COLO829 (cell line): Measurements from ENCODE around the gene MTHFSD.

Experiments used
- DNase-seq: peaks from one replicate; pipeline ENCODE4 v3.0.0; 2012; ENCODE audit warnings: low spot score

Gene MTHFSD

DNA sequence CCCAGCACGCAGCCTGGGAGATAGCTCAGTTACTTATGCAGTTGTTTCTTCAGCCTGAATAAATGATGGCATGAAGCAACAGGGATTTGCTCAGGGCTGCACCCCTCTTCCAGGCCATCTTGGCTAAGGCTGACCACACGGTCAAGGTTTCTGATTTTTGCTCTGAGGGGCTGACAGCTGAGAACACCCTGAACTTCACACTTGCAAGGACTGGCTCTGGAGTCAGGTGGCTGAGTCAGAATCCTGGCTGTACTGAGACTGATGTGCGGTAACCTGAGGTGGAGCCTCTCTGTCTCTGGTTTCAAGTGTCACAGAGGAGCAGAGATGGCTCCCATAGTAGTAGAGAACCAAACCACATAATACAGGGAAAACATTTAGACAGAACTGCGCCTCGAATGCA lies 4.8 kb downstream of the MTHFSD start:
- DNase-seq: no peak

DNA sequence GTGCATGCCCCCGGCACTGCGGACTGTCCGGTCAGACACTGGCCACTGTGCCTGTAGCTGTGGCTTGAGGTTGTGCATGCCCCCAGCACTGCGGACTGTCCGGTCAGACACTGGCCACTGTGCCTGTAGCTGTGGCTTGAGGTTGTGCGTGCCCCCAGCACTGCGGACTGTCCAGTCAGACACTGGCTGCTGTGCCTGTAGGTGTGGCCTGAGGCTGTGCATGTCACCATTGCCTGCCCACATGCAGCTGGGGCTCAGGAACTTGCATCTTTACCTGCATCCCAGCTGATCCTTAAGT lies 5.2 kb downstream of the MTHFSD start:
- DNase-seq: no peak

DNA sequence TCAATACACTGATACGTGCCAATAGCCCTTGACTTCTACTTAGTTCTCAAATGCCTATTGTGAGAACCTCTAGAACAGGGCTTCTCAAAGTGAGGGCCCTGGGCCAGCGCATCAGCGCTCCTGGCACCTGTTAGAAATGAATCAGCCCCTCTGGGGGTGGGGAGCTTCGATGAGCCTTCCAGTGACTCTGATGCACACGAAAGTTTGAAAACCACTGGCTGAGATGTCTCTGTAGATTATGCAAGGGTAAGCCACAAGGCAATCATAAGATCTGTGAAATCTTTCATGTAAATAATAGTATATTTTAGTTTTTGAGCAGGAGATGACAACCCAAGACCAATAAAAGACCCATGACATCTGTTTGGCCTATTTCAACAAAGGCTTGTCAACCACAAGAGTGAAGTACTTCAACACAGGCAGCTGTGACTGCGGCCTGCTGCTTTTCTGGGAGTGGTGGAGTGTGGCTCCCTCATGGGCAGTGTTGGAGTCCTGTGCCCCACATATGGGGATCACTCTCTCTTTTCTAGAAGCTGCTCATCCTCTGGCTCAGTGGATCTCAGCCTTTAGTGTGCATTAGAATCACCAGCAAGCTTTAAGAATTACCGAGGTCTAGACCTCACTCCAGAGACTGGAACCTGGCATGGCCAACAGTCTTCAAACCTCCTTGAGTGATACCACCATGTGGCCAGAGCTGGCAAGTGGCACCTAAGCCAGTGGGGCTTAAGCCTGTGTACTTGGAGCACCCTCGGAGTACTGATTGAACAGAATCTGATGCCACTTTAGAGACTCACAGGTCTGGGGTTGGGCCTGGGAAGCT lies 5.8 kb downstream of the MTHFSD start:
- DNase-seq: no peak

DNA sequence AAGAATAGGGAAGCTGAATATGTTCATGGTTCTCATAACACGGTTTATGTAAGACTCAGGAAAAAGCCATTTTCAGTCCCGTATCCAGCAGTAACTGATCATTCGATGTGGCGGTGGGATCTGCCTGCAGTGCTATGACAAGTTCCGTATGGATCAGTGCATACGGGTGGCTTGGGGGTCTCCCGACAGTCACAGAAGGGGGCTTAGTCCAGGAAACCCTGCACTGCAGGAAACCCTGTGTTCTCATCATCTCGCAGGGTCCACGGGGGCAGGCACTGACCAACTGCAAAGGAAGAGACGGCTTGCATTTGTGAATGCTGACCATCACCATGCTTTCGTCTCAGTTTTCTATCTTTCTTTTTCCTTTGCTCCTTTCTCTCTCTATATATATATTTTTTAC lies 7.7 kb downstream of the MTHFSD start:
- no peak for DNase-seq

DNA sequence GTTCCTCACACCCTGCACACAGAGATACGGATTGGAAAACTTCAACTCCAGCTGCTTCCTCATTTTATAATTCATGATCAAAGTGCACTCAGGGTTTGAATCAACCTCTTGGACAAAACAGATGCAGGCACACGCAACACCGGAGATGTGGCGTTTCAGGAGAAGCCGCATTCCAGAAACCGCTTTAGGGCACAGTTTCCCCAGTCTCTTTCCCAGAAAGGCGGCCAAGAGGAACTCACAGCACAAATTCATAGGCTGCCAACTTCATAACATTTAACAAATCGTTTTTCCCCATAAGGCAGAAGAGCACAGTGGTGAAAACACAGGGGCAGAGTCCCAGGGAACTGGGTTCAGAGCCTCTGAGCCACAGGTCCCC lies 8.4 kb downstream of the MTHFSD start:
- no peak for DNase-seq

DNA sequence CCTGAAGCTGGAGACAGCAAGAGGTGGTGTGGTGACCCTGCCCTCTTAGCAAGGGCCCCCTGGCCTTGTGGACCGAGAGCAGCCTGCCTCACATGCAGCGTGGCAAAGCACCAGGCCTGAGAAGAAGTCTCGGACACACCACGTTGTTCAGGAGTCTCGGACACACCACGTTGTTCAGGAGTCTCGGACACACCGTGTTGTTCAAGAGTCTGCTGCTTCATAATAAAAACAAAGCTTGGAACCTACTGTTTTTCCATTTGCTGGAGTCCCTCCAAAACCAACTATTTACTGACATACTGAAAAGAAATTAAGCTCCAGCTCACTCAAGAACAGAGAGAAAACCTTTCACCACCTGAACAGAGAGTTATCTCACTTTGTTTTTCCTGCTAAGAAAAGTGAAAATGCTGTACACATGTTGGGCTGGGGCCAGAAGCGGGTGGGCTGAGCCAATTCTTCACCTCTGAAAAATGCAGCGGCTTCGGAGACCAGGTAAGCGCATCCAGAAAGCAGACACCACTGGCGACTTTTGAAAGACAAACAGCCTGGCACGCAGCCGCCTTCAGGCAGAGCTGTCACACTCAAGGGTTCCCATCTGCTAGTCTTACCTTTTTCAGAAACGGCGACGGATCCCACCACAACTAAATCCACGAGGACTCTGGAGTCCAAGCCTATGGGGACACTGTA lies 8.9 kb downstream of the MTHFSD start:
- no peak for DNase-seq

DNA sequence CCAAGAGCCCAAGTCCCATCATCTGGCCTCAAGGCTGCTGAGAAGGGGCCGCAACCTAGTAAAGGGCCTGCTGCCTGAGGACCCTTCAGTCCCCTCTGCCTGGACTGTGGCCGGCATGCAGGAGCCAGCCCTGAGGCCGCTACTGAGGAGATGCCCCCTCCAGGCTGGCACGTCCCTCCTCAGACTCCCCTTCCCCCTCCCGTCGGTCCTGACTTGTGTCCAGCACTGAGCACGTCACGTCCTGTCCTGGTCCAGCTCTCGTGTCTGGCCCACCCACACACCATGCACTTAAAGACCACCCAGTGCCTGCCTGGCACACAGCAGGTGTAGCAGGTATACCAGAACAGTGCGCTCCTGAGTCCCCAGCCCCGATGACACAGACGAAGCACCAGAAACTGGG lies 9.6 kb downstream of the MTHFSD start:
- no peak for DNase-seq

DNA sequence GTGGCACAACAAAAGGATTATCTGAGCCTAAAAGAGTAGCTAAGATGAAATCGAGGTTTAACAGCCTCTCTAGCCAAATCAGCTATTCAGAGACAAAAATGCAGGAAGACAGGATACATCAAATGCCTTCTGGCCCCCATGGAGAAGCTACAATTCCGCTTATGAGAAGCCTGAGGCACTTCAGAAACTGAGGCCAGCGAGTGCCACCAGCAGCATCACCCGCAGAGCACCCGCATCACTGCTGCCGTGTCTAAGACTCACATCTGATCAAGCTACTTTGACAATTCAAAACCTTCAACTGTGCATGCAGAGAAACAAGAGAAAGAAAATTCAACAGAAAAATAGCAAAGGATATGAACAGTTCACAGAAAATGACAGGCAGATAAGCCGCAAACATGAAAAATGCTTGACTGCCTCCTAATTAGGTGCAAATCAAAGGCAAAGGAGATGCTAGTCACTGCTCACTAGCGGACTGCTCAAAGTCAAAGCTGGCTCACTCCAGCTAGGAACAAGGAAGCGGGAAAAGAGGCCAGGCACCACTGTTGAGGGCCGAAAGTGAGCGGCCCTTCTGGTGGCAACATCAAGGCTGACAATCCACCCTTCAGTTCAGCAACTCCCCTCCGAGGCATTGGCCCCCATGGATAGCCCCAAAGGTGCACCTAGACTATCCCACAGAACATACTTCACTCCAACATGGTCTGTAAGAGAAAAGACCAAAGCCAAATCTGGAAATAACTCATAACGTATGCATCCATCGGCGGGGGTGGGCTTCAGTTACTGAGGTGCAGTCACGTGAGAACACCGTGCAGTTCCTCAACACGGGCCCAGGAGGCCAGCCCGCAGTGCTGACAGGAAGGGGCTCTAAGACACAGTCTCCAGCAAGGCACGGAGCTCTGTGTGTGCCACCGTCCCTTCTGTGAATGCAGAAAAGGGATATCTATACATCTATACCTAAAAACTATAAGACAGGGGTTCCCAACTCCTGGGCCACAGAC lies 12.0 kb downstream of the MTHFSD start:
- no peak for DNase-seq

DNA sequence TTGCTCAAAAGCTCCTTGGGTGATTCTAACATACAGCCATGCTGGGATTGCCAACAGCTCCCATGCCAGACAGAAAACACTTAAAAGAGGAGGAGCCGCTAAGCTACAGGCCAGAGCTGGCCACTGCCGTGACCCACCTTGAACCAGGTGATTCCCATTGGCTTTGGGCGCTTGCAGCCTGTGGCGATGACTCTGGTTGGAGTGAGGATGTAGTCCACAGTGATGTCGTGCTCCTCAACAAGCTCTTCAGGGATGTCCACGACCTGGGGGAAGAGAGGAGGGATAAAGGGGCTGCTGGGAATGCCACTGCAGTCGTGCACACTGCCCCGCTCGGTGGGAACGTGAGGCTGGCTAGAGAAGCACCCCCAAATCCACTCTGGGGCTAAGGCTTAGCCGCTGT lies 13.5 kb downstream of the MTHFSD start:
- no peak for DNase-seq

DNA sequence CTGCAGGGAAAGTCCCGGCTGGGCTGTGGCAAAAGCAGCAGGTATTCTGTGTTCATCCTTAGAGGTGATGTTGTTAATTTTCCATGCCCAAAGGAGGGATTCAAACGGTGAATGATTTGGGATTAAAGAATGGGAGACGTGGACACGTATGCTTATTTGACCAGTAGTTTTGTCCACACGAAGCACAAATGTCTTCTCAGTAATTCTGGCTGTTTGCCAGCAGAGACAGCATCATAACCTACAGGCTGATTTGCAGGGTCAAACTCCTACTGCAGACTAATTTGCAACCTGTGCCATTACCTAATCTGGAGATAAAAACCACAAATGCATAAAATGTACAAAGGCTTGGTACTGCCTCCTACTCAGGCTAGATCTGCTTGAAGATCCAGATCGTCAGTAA lies 14.1 kb downstream of the MTHFSD start:
- DNase-seq: no peak

DNA sequence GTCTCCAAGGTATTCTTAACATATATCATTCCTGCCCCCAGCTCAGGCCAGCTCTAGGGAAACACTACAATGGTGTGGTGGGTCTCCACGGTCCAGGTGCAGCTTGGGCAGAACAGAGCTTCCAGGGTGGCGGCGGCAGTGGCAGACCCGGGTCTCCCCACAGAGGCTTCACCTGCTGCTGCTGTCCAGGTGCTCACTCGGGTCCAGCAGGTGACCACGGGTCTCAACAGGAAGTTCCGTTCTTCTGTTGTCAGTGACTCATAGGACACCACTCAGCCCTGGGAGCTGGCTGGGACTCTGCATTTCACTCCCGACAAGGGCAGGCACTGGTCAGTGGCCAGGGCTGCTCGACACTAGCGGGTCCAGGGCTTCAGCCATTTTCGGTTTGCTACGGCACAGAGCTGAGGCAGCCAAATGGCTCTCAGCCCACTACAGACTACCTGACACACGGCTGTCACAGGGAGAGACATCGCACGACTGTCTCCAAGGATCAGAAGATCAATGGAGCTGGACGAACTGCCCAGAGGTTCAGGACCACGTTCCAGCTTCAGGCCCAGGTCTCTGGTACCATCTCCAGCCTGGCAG lies 16.7 kb downstream of the MTHFSD start:
- DNase-seq: no peak

DNA sequence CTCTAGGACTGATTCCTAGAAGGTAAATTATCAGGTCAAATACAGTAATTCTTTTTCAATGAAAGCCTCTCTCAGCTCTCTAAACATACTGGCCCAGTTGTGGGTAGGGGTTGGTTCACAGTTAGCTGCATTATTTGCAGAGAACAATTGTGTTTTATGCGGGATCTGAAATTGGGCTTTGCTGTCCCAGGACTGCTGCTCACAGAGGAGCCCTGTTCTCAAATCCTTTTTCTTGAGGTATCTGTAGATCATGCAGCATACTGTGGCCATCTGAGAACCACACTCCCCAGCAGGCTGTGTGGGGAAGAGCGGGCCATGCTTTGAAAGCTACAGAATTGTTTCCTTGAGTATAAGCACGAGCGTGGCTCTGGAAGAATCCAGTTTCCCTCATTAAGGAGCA lies 17.5 kb downstream of the MTHFSD start:
- DNase-seq: no peak

DNA sequence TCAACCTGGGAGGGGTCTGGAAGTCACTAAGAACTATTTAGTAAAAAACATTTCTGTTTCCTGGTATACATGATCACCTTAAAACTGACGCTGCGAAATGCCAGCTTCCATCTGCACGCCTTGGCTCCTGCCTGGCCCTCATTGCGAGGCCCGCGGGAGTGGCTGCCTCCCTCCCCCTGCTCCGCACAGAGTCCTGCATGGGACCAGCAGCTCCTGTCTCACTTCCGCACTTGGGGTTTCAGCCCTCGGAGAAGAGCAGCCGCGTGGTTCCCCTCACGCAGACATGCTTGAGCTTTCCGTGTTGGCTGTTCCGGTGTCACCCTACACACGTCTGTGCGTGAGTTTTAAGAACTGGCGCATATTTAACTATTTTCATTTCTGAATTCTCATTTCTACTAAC lies 18.4 kb downstream of the MTHFSD start:
- DNase-seq: no peak

DNA sequence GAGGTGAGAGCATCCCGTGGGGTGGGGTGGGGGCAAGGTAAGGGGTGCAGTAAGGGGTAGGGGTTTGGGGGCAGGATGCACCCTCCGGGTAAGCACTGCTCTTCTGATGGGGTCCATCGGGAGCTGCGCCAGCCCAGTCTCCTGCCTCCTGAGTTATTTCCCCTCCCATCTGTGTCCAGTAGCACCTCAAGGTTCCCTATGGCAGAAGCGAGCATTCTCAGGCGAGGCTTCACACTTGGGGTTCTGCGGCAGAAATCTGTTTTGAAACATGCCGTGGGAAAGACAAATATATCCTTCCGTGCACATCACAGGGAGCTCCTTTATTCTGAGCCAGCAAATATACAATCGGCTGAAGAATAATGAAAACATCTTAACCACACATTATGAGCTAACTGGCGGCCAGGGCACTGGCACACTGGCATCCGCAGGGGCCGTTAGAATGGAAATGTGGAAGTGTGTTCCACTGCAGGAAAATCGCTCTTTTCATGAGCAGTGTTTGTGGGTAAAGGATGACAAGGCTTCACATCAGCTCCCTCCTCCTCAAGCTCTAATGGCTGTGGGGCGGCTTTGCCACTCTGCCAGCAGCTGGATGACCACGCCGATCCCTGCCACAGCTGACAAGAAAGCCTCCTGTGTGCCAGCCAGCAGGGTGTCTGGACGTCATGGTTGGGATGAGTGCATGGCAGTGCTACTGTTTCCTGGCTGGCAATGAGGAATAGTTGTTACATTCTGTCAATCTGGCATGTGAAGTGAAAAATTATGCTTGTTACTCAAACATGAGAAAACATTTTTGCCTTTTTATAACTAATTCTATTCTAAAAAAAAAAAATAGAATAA lies 20.0 kb downstream of the MTHFSD start:
- no peak for DNase-seq

DNA sequence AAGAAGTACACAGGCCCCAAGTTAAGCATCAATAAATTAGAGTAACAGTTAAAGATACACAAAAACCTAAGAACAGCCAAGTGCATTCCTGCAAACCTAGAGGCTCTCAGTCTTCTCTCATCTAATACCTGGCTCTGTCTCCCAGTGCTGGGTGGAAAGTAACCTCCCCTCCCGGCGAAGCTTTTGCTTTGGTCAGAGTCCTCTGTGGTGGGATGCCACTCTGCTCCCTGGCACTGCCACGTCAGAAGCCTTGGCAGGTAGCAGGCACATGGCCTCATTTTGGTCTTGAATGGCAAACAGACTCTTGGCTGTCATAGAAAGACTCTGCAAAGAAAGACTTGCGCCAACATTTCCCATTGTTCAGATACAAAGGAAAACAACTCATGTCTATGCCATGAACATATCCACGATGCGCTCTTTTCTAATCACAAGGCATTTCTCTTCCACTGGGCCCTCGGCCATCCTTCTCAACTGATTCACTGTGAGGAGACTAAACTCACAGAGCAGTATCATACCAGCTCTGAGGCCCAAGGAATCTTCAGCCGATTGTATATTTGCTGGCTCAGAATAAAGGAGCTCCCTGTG lies 21.2 kb downstream of the MTHFSD start:
- DNase-seq: no peak

DNA sequence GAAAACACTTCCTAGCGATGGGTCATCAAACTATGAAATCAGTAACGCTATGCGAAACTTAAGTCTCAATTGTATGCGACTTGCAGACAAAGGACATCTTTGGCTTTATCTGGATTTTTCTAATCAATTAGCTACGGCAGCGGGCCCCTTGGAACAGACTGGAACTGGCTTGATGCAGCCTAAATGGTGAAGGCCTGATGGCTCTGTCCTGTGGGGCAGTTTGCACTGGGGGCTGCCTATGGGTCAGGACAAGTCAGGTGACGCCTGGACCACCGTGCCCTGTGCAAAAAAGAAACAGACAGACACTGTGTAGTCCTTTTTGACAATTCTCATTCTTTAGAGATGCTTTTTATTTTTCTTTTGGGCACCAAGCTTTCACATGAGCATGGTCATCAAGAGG lies 22.0 kb downstream of the MTHFSD start:
- DNase-seq: no peak

DNA sequence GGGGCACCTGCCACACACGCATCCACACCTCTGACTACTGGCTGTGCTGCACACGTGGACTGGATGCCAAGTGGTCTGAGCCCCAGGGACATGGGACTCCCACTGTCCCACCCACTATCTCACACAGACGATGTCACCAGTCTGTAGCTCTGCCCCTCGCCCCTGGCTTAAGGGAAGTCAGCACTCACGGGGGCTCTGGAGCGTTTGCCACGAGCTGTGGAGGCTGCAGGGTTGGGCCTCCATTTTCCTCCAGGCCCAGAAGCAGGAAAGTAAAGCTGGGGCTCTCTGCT lies 22.6 kb downstream of the MTHFSD start:
- no peak for DNase-seq

DNA sequence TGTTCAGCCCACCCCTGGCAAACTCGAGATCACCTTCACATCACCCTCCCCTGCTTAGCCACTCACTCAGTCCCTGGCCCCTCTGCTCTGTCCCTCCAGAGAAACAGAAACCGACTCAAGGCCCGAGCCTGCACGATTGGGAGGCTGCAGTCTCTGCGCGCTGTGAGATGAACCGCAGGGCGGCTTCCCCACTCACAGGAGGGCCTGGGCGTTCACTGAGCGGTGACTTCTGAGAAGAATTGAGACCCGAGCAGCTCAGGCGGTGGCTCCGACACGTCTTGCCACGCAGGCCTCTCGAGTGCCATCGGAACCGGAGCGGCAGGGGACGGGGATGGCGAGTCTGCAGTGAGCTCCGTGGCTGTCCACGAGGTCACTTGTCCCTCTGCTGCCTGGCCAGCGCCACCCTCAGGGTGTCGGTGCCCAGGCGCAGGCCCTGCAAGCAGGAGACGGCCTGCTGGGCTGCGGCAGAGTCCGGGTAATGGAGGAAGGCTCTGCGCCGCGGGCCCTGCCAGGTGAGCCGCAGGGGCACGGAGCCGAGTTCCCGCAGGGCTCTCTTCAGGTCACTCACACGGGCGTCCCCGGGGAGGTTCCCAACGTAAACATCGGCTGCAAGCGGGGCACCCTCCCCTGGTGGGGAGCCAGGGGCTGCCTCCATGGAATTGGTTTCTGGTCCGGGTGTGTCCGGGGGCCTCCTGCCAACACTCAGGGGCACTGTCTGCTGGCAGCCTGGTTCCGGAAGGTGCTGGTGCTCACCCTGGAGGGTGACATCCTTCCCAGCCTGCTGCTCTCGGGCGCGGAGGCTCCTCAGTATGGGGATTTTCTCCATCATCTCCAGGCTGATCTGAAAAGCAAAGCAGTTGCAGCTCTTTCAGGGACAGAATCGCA lies 23.2 kb downstream of the MTHFSD start:
- DNase-seq: no peak

DNA sequence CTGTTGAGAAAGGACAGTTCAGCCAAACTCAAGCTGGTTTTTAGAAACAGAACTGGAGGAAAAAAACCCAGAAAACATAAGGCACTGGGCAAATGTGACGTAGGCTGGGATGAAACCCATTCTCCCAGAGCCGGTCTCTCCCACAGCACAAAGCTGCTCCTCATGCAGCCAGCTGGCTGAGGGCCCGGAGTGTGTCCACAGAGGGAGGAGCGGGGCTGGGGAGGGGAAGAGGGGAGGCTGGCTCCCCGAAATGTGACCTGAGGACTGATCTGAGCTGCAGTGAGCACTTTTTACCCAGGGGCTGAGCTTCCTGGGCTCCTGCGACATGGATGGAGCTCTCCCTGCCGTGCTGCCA lies 23.9 kb downstream of the MTHFSD start:
- no peak for DNase-seq
